K562 (cell line): Measurements from ENCODE around the gene ODC1. TPM values are rescaled to one million over a fixed set of nuclear protein-coding genes. Genes with fewer than 3 reads are reported as not detected.
A peak's percentile ranks its signal among the peaks of the same experiment; 100 is the strongest.

ENCODE experiments used
- ATAC-seq: fragments of 200-7000 bp; cut with Tn5 transposase; 3 replicates; pipeline ENCODE4 v1.9.1; 2020; ENCODE audit warnings: moderate library complexity
- BruUV-seq: library from RNA; stranded (reverse); fragments of 400-500 nt; replicated peaks from 2 replicates; lab custom pipeline; 2021; lab: Mats Ljungman, UMichigan
- CTCF ChIA-PET: fragments of 300-600 bp; formaldehyde crosslinking; extraction: SDS; loops from one replicate; lab custom pipeline; 2021; ENCODE audit warnings: low intra/inter-chr PET ratio; lab: Yijun Ruan, JAX
- POLR2A ChIA-PET: fragments of 300-600, 350-650 bp; sonication (Branson Sonifier 250); formaldehyde crosslinking; extraction: SDS; loops from one replicate; lab custom pipeline; 2021; ENCODE audit warnings: antibody characterized with exemption, inconsistent platforms; lab: Yijun Ruan, JAX
- DNase-seq, 4 experiments: peaks; one replicate each; pipeline versions ENCODE4 v3.0.0 to v3.0.0-alpha.2; 2011 to 2018; ENCODE audit warnings: low spot score in 3 of 4, mixed read lengths in 3 of 4; ENCODE audit errors: extremely low read depth in 1 of 4
- FAIRE-seq: peaks from 2 replicates; lab custom pipeline; 2011; peaks lifted over from hg19 to GRCh38; lab: Jason Lieb, UNC
- H2AFZ ChIP-seq: 2 replicates; pipeline ENCODE4 v1.6.0; 2011; ENCODE audit warnings: low read depth, low read length, control low read depth, inconsistent platforms
- H3K27ac ChIP-seq: fragments of 200-600 bp; 3 replicates; pipeline ENCODE4 v1.8.0; 2011; ENCODE audit warnings: low read depth, mild to moderate bottlenecking, control low read depth, inconsistent platforms, low read length, moderate library complexity, mixed read lengths; ENCODE audit errors: extremely low read depth
- H3K27me3 ChIP-seq, 2 experiments: fragments of 300-600 bp in 1 of 2; 2 replicates in 1 of 2; 3 replicates in 1 of 2; pipeline versions ENCODE4 v1.6.0 to v1.8.0; 2011; ENCODE audit warnings: inconsistent platforms in 2 of 2, low read length in 2 of 2, mild to moderate bottlenecking in 1 of 2, mixed read lengths in 1 of 2, moderate library complexity in 1 of 2; ENCODE audit not compliant: control insufficient read depth in 2 of 2, insufficient read depth in 2 of 2
- H3K36me3 ChIP-seq: fragments of 300-600 bp; 3 replicates; pipeline ENCODE4 v1.8.0; 2011; ENCODE audit warnings: mild to moderate bottlenecking, low read length, inconsistent platforms; ENCODE audit not compliant: control insufficient read depth, insufficient read depth
- H3K4me1 ChIP-seq, 2 experiments: fragments of 200-600 bp in 1 of 2; replicated peaks in 1 of 2; 2 replicates in 1 of 2; 3 replicates in 1 of 2; pipeline versions ENCODE4 v1.5.1 to v1.8.0; 2011; ENCODE audit warnings: inconsistent platforms in 2 of 2, low read length in 2 of 2, mild to moderate bottlenecking in 1 of 2, mixed read lengths in 1 of 2, moderate library complexity in 1 of 2; ENCODE audit not compliant: control insufficient read depth in 2 of 2, insufficient read depth in 2 of 2
- H3K4me2 ChIP-seq: 2 replicates; pipeline ENCODE4 v1.6.1; 2011; ENCODE audit warnings: low read length, control low read depth, inconsistent platforms, mixed read lengths; ENCODE audit not compliant: insufficient read depth
- H3K4me3 ChIP-seq: fragments of 200-600 bp; sonication (generic), shearing (Covaris generic); 2 replicates; pipeline ENCODE4 v1.5.1; 2016; ENCODE audit warnings: control low read depth, inconsistent platforms
- H3K79me2 ChIP-seq: fragments of 200-600 bp; 3 replicates; pipeline ENCODE4 v1.8.0; 2011; ENCODE audit warnings: low read length, inconsistent platforms; ENCODE audit not compliant: control insufficient read depth, insufficient read depth
- H3K9ac ChIP-seq, 2 experiments: 2 replicates each; pipeline versions ENCODE4 v1.6.0 to v1.6.1; 2011; ENCODE audit warnings: low read depth in 2 of 2, low read length in 2 of 2, control low read depth in 1 of 2, inconsistent platforms in 1 of 2, mild to moderate bottlenecking in 1 of 2, mixed read lengths in 1 of 2; ENCODE audit not compliant: insufficient read depth in 1 of 2
- H3K9me1 ChIP-seq: one replicate; pipeline ENCODE4 v1.6.0; 2011; ENCODE audit warnings: inconsistent platforms, mild to moderate bottlenecking, low read length, moderate library complexity; ENCODE audit not compliant: control insufficient read depth, insufficient read depth
- H3K9me3 ChIP-seq: replicated peaks from 2 replicates; pipeline ENCODE4 v1.5.1; 2011; ENCODE audit warnings: low read depth, low read length, inconsistent platforms; ENCODE audit not compliant: control insufficient read depth, insufficient read depth
- H4K20me1 ChIP-seq: replicated peaks from 2 replicates; pipeline ENCODE4 v1.6.1; 2011; ENCODE audit warnings: low read length, inconsistent platforms, mixed read lengths; ENCODE audit not compliant: control insufficient read depth, insufficient read depth
- ZNF3 ChIP-seq: fragments of 250-450 bp; sonication (Bioruptor Pico); IDR thresholded peaks from 2 replicates; pipeline ENCODE4 v1.5.0; 2021; ENCODE audit warnings: mild to moderate bottlenecking, moderate library complexity
- WGBS: fragments of 100-300 bp; shearing (Covaris generic); methylation state at CpG from one replicate; pipeline ENCODE4 v1.1.6; 2016; ENCODE audit warnings: low coverage, mixed read lengths; ENCODE audit not compliant: insufficient coverage; ENCODE audit errors: missing lambda C conversion rate; 5-methylcytosine and 5-hydroxymethylcytosine counted together
- in situ Hi-C: fragments of 300-500 bp; cut with MboI; formaldehyde crosslinking; loops from 4 replicates; pipeline ENCODE4 v1.15.0; 2018; ENCODE audit warnings: inconsistent platforms, mixed read lengths
- intact Hi-C: fragments of 100-400 bp; cut with micrococcal nuclease; formaldehyde crosslinking; loops from 2 replicates; pipeline ENCODE4 v1.14.2; 2022
- polyA plus RNA-seq, 8 experiments: library from polyadenylated mRNA; depleted of rRNA in 4 of 8; stranded (reverse) in 5 of 8; unstranded in 3 of 8; fragments of >200 nt; fragmentation: Nextera tagmentation in 2 of 8; fragmentation: Illumina TruSeq in 1 of 8; extraction: Ambion mirVana in 2 of 8; extraction: Trizol in 1 of 8; gene quantifications; 2 replicates each; pipeline versions ENCODE4 v1.2.1 to v1.2.3, GENCODE V29; 2011 to 2014; ENCODE audit warnings: inconsistent platforms in 1 of 8, missing spikeins in 1 of 8
- total RNA-seq, 7 experiments: library from RNA; depleted of rRNA in 6 of 7; stranded (reverse); fragments of >200 nt in 6 of 7; fragmentation: Illumina TruSeq in 2 of 7; extraction: Trizol in 2 of 7; gene quantifications; 2 replicates each; pipeline versions ENCODE4 v1.2.1 to v1.2.3, GENCODE V29; 2011 to 2021; ENCODE audit warnings: low replicate concordance in 1 of 7
- TF ChIP-seq, protein P1 (sequence below), 3 experiments: IDR thresholded peaks in 2 of 3; conservative IDR thresholded peaks in 1 of 3; 2 replicates each; pipeline ENCODE4 v1.5.1; 2011 to 2012; ENCODE audit warnings: low read length in 3 of 3, mild to moderate bottlenecking in 3 of 3, control low read depth in 2 of 3, improper control_type of control experiment in 1 of 3, inconsistent platforms in 1 of 3, low read depth in 1 of 3, mixed read lengths in 1 of 3, moderate library complexity in 1 of 3; ENCODE audit not compliant: insufficient read depth in 2 of 3

Gene ODC1
- total and polyA plus RNA-seq, 9 of the 15 experiments (the other 6 are each of a cell fraction or from before 2014, with no cell fraction given), result 142 to 563 (median 457) TPM

- H2AFZ ChIP-seq, result no peak overlapping the region
- intact Hi-C loops, result loop anchor here (5.0 kb wide), 1 partner anchor 33 kb away; no protein-coding TSS in a partner anchor
- peaks cover 21% of the 10 kb centered on the region; the same call in 1 of the 2 replicates for H4K20me1 ChIP-seq
- CTCF ChIA-PET, result no interaction called here
- H3K4me3 ChIP-seq, result no peak overlapping the region
- FAIRE-seq (no peak), DNase-seq (no peak), ATAC-seq (peak; percentile 18; the same call in 1 of the 3 replicates)
- no TSS peak for BruUV-seq
- in situ Hi-C loops, result no loop called here
- peaks cover 6 to 22% of the 10 kb centered on the region in 2 experiments; a peak in 4 of 5 replicates for H3K4me1 ChIP-seq
- WGBS, result 15% methylated on average over 13 of the region's 13 CpGs
- no peaks in the 10 kb centered on the region for H3K9me3 ChIP-seq
- H3K9me1 ChIP-seq, result no peaks in the 10 kb centered on the region
- H3K36me3 ChIP-seq, result no peaks in the 10 kb centered on the region
- TF ChIP-seq, protein P1, sequence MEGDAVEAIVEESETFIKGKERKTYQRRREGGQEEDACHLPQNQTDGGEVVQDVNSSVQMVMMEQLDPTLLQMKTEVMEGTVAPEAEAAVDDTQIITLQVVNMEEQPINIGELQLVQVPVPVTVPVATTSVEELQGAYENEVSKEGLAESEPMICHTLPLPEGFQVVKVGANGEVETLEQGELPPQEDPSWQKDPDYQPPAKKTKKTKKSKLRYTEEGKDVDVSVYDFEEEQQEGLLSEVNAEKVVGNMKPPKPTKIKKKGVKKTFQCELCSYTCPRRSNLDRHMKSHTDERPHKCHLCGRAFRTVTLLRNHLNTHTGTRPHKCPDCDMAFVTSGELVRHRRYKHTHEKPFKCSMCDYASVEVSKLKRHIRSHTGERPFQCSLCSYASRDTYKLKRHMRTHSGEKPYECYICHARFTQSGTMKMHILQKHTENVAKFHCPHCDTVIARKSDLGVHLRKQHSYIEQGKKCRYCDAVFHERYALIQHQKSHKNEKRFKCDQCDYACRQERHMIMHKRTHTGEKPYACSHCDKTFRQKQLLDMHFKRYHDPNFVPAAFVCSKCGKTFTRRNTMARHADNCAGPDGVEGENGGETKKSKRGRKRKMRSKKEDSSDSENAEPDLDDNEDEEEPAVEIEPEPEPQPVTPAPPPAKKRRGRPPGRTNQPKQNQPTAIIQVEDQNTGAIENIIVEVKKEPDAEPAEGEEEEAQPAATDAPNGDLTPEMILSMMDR (IDR thresholded peaks at IDR 0.05 in 2 of 3, conservative IDR thresholded peaks at IDR 0.05 in 1 of 3; ENCODE audit: insufficient read depth in 2 of 3, low read depth in 1 of 3, low read length in 3 of 3), result peak in 2 of 3 experiments; percentile 2 to 9; a peak in 2 of 6 replicates
- TF ChIP-seq ZNF3 (CRISPR knock-in tag), result no peak
- POLR2A ChIA-PET, result interaction anchor here (0.9 to 1.3 kb wide), 2 partner anchors 10 to 24 kb away, joined by 3 read pairs; no protein-coding TSS in a partner anchor
- H3K27ac ChIP-seq, result no peak overlapping the region
- H3K79me2 ChIP-seq, result no peaks in the 10 kb centered on the region
- H3K4me2 ChIP-seq, result no peak overlapping the region
- H3K27me3 ChIP-seq, result peaks cover 57 to 68% of the 10 kb centered on the region in 2 experiments
- no peak overlapping the region for H3K9ac ChIP-seq
These were observed 46.4 kb upstream of the ODC1 start for GRCh38 chr2:10494351-10495066.
